Panc1 (cell line): ENCODE measurements around the gene PDGFD. TPM values are rescaled to one million over a fixed set of nuclear protein-coding genes. Genes with fewer than 3 reads are reported as not detected.

Experiments
- ATAC-seq: fragments of 200-7000 bp; cut with Tn5 transposase; 2 replicates; pipeline ENCODE4 v1.9.1; 2020; ENCODE audit warnings: mild to moderate bottlenecking, moderate library complexity
- BruUV-seq: library from RNA; stranded (reverse); fragments of 400-500 nt; replicated peaks from 2 replicates; lab custom pipeline; 2021; lab: Mats Ljungman, UMichigan
- CTCF ChIA-PET: fragments of 300-600 bp; sonication (Branson Sonifier 250); formaldehyde crosslinking; loops from one replicate; lab custom pipeline; 2022; ENCODE audit warnings: antibody characterized with exemption; lab: Charles Lee
- POLR2A ChIA-PET: fragments of 300-600 bp; sonication (Branson Sonifier 250); formaldehyde crosslinking; loops from one replicate; lab custom pipeline; 2022; ENCODE audit warnings: antibody characterized with exemption; lab: Charles Lee
- DNase-seq: peaks from one replicate; pipeline ENCODE4 v3.0.0-alpha.2; 2010; ENCODE audit warnings: low read depth, low spot score
- H3K27ac ChIP-seq: 2 replicates; pipeline ENCODE4 v1.5.1; 2011; ENCODE audit warnings: mild to moderate bottlenecking, low read length, inconsistent platforms
- H3K27me3 ChIP-seq: fragments of 200-500 bp; sonication (Bioruptor generic); 2 replicates; pipeline ENCODE4 v1.6.0; 2014; ENCODE audit warnings: low read length, inconsistent platforms; ENCODE audit not compliant: control insufficient read depth, insufficient read depth
- H3K36me3 ChIP-seq: fragments of 200-500 bp; sonication (Bioruptor generic); 2 replicates; pipeline ENCODE4 v1.5.1; 2014; ENCODE audit warnings: inconsistent platforms, mild to moderate bottlenecking, low read length, moderate library complexity; ENCODE audit not compliant: control insufficient read depth, insufficient read depth
- H3K4me1 ChIP-seq: 2 replicates; pipeline ENCODE4 v1.5.1; 2011; ENCODE audit warnings: inconsistent platforms, mild to moderate bottlenecking, low read length, moderate library complexity; ENCODE audit not compliant: control insufficient read depth, insufficient read depth
- H3K4me3 ChIP-seq, 2 experiments: 2 replicates each; pipeline ENCODE4 v1.5.1; 2011 to 2012; ENCODE audit warnings: low read depth in 2 of 2, low read length in 2 of 2, mild to moderate bottlenecking in 2 of 2, inconsistent platforms in 1 of 2, moderate library complexity in 1 of 2
- H3K9me3 ChIP-seq: fragments of 200-500 bp; sonication (Bioruptor generic); 2 replicates; pipeline ENCODE4 v1.5.1; 2014; ENCODE audit warnings: low read depth, mild to moderate bottlenecking, inconsistent platforms, low read length, moderate library complexity; ENCODE audit not compliant: control insufficient read depth, insufficient read depth
- CTCF ChIP-seq: fragments of 450-650 bp; IDR thresholded peaks from 2 replicates; pipeline ENCODE4 v1.5.1; 2017; ENCODE audit warnings: mild to moderate bottlenecking
- POLR2AphosphoS5 ChIP-seq: IDR thresholded peaks from 2 replicates; pipeline ENCODE4 v1.6.1; 2012; ENCODE audit warnings: mild to moderate bottlenecking, low read depth, low read length, moderate library complexity
- REST ChIP-seq, 2 experiments: IDR thresholded peaks; 2 replicates each; pipeline ENCODE4 v1.6.1; 2011 to 2012; ENCODE audit warnings: low read depth in 2 of 2, control low read depth in 1 of 2, low read length in 1 of 2, mild to moderate bottlenecking in 1 of 2, moderate library complexity in 1 of 2; ENCODE audit not compliant: insufficient read depth in 1 of 2
- SIN3A ChIP-seq: IDR thresholded peaks from 2 replicates; pipeline ENCODE4 v1.6.1; 2012; ENCODE audit warnings: low read depth, mild to moderate bottlenecking, low read length, moderate library complexity, borderline replicate concordance; ENCODE audit not compliant: insufficient read depth
- TCF7L2 ChIP-seq: IDR thresholded peaks from 2 replicates; pipeline ENCODE4 v1.6.1; 2011; ENCODE audit warnings: mild to moderate bottlenecking, low read depth, low read length, inconsistent platforms
- in situ Hi-C: cut with HindIII; loops from 2 replicates; pipeline ENCODE4 v1.10.0; 2016; ENCODE audit warnings: low sequenced_read_pairs, low pct_unique_long_range_greater_than_20kb
- intact Hi-C: fragments of 100-400 bp; cut with micrococcal nuclease; formaldehyde crosslinking; loops from one replicate; pipeline ENCODE4 v1.10.0; 2022; ENCODE audit not compliant: unreplicated experiment
- total RNA-seq: library from RNA; stranded (reverse); gene quantifications from one replicate; pipeline ENCODE4 v1.2.1, GENCODE V29; 2021; ENCODE audit not compliant: unreplicated experiment

Gene PDGFD
- total RNA-seq, 1 experiment from 2014 or later = 1.3 TPM

GRCh38 chr11:104043142-104043541, 120.8 kb downstream of the PDGFD start:
- Histone ChIP-seq H3K27ac (no peak overlapping the region), H3K4me3 (no peak overlapping the region), H3K36me3 (no peaks in the 10 kb centered on the region), H3K4me1 (no peaks in the 10 kb centered on the region), H3K27me3 (no peaks in the 10 kb centered on the region), H3K9me3 (no peaks in the 10 kb centered on the region; the same call in 1 of the 2 replicates)
- in situ Hi-C loops = no loop called here
- ATAC-seq = no peak
- ChIA-PET POLR2A (no interaction called here), CTCF (no interaction called here)
- TF ChIP-seq CTCF (no peak), REST (IDR thresholded peaks at IDR 0.05; ENCODE audit: insufficient read depth in 1 of 2, low read depth in 2 of 2, low read length in 1 of 2) (no peak), TCF7L2 (no peak), POLR2AphosphoS5 (no peak), SIN3A (no peak)
- DNase-seq = no peak
- intact Hi-C loops = no loop called here
- no TSS peak for BruUV-seq

GRCh38 chr11:104041792-104042191, 122.2 kb downstream of the PDGFD start:
- POLR2A ChIA-PET = no interaction called here
- no peak for TF ChIP-seq POLR2AphosphoS5
- no peak for TF ChIP-seq CTCF
- no peak for TF ChIP-seq REST (IDR thresholded peaks at IDR 0.05; ENCODE audit: insufficient read depth in 1 of 2, low read depth in 2 of 2, low read length in 1 of 2)
- no peak for TF ChIP-seq SIN3A
- no peak for TF ChIP-seq TCF7L2
- no peaks in the 10 kb centered on the region for H3K4me1 ChIP-seq
- no peaks in the 10 kb centered on the region for H3K36me3 ChIP-seq
- no peak overlapping the region for H3K27ac ChIP-seq
- CTCF ChIA-PET = no interaction called here
- no peaks in the 10 kb centered on the region for H3K27me3 ChIP-seq
- no peak overlapping the region for H3K4me3 ChIP-seq
- no peak for DNase-seq
- no TSS peak for BruUV-seq
- in situ Hi-C loops (no loop called here), intact Hi-C loops (no loop called here)
- no peaks in the 10 kb centered on the region; the same call in 1 of the 2 replicates for H3K9me3 ChIP-seq
- no peak for ATAC-seq
